ENCODE measurements around the gene ADARB2.

ADARB2 gene

GRCh38 chr10:1684991-1685390 lies 52.3 kb downstream of the ADARB2 start:
- H4K20me1 ChIP-seq (ENCODE audit: insufficient read depth) = no peaks in the 10 kb centered on the region
- H3K36me3 ChIP-seq (ENCODE audit: insufficient read depth) = no peaks in the 10 kb centered on the region
- H3K79me2 ChIP-seq (ENCODE audit: insufficient read depth, low read depth) = no peaks in the 10 kb centered on the region
- H3K27me3 ChIP-seq (ENCODE audit: insufficient read depth, low read depth) = no peaks in the 10 kb centered on the region
- H3K4me3 ChIP-seq (IDR thresholded peaks at IDR 0.05; ENCODE audit: insufficient read depth, low read depth, low read length) = no peak overlapping the region
- H3K4me1 ChIP-seq (ENCODE audit: low read depth, poor library complexity, severe bottlenecking) = no peaks in the 10 kb centered on the region
- H3K9ac ChIP-seq = no peak overlapping the region
- H2AFZ ChIP-seq (ENCODE audit: low read depth) = no peak overlapping the region
- no peak overlapping the region for H3K27ac ChIP-seq
- no peak overlapping the region for H3K4me2 ChIP-seq
- TF ChIP-seq CTCF (conservative IDR thresholded peaks at IDR 0.05; ENCODE audit: low read depth, low read length) = no peak

GRCh38 chr10:1683649-1684048 lies 53.7 kb downstream of the ADARB2 start:
- no peaks in the 10 kb centered on the region for H4K20me1 ChIP-seq (ENCODE audit: insufficient read depth)
- no peaks in the 10 kb centered on the region for H3K27me3 ChIP-seq (ENCODE audit: insufficient read depth, low read depth)
- H3K4me2 ChIP-seq = no peak overlapping the region
- H3K79me2 ChIP-seq (ENCODE audit: insufficient read depth, low read depth) = no peaks in the 10 kb centered on the region
- H3K9ac ChIP-seq = no peak overlapping the region
- TF ChIP-seq CTCF (conservative IDR thresholded peaks at IDR 0.05; ENCODE audit: low read depth, low read length) = no peak
- H3K4me1 ChIP-seq (ENCODE audit: low read depth, poor library complexity, severe bottlenecking) = no peaks in the 10 kb centered on the region
- H2AFZ ChIP-seq (ENCODE audit: low read depth) = no peak overlapping the region
- no peak overlapping the region for H3K4me3 ChIP-seq (IDR thresholded peaks at IDR 0.05; ENCODE audit: insufficient read depth, low read depth, low read length)
- no peak overlapping the region for H3K27ac ChIP-seq
- H3K36me3 ChIP-seq (ENCODE audit: insufficient read depth) = no peaks in the 10 kb centered on the region

GRCh38 chr10:1679821-1680650 lies 57.3 kb downstream of the ADARB2 start:
- Histone ChIP-seq H3K4me3 (IDR thresholded peaks at IDR 0.05; ENCODE audit: insufficient read depth, low read depth, low read length) (no peak overlapping the region), H4K20me1 (ENCODE audit: insufficient read depth) (no peaks in the 10 kb centered on the region), H3K27ac (no peak overlapping the region), H3K9ac (no peak overlapping the region), H3K27me3 (ENCODE audit: insufficient read depth, low read depth) (no peaks in the 10 kb centered on the region), H3K79me2 (ENCODE audit: insufficient read depth, low read depth) (no peaks in the 10 kb centered on the region), H3K36me3 (ENCODE audit: insufficient read depth) (no peaks in the 10 kb centered on the region), H3K4me2 (no peak overlapping the region), H3K4me1 (ENCODE audit: low read depth, poor library complexity, severe bottlenecking) (no peaks in the 10 kb centered on the region), H2AFZ (ENCODE audit: low read depth) (no peak overlapping the region)
- no peak for TF ChIP-seq CTCF (conservative IDR thresholded peaks at IDR 0.05; ENCODE audit: low read depth, low read length)

DNA sequence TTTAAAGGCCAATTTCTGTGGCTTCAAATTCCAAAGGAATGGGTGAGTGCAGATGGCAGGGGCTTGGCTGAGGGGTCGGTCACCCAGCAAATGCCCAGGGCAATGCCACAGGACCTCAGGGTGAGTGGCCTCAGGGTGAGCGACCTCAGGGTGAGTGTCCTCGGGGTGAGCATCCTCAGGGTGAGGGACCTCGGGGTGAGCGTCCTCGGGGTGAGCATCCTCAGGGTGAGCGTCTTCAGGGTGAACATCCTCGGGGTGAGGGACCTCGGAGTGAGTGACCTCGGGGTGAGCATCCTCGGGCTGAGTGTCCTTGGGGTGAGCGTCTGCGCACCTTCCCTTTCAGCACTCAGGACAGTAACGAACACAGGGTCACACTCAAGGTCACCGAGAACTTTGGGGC lies 59.2 kb downstream of the ADARB2 start:
- Histone ChIP-seq H4K20me1 (ENCODE audit: insufficient read depth) (no peaks in the 10 kb centered on the region), H3K4me2 (no peak overlapping the region), H3K79me2 (ENCODE audit: insufficient read depth, low read depth) (no peaks in the 10 kb centered on the region), H3K36me3 (ENCODE audit: insufficient read depth) (no peaks in the 10 kb centered on the region), H3K27ac (no peak overlapping the region), H3K4me3 (IDR thresholded peaks at IDR 0.05; ENCODE audit: insufficient read depth, low read depth, low read length) (no peak overlapping the region), H3K4me1 (ENCODE audit: low read depth, poor library complexity, severe bottlenecking) (no peaks in the 10 kb centered on the region), H3K9ac (no peak overlapping the region), H3K27me3 (ENCODE audit: insufficient read depth, low read depth) (no peaks in the 10 kb centered on the region), H2AFZ (ENCODE audit: low read depth) (no peak overlapping the region)
- TF ChIP-seq CTCF (conservative IDR thresholded peaks at IDR 0.05; ENCODE audit: low read depth, low read length) = no peak
